Tibial nerve (tissue), 3 donors: ENCODE results near the gene RHBDD1.

Experiments used
- POLR2A ChIP-seq, 2 donors: fragments of 450-650 bp; IDR thresholded peaks; one replicate each; pipeline ENCODE4 v1.6.1; 2017; ENCODE audit warnings: antibody characterized with exemption in 2 of 2, mild to moderate bottlenecking in 2 of 2, moderate library complexity in 2 of 2
- TF ChIP-seq, protein P1 (sequence below), 5 experiments: fragments of 200-600 bp in 3 of 5; fragments of 450-650 bp in 2 of 5; sonication (generic) in 3 of 5; IDR thresholded peaks; one replicate each; pipeline ENCODE4 v1.5.1; 2016 to 2019; ENCODE audit warnings: antibody characterized with exemption in 5 of 5, mild to moderate bottlenecking in 3 of 5, moderate library complexity in 2 of 5

- no peak for TF ChIP-seq POLR2A (IDR thresholded peaks at IDR 0.05)
- TF ChIP-seq, protein P1, sequence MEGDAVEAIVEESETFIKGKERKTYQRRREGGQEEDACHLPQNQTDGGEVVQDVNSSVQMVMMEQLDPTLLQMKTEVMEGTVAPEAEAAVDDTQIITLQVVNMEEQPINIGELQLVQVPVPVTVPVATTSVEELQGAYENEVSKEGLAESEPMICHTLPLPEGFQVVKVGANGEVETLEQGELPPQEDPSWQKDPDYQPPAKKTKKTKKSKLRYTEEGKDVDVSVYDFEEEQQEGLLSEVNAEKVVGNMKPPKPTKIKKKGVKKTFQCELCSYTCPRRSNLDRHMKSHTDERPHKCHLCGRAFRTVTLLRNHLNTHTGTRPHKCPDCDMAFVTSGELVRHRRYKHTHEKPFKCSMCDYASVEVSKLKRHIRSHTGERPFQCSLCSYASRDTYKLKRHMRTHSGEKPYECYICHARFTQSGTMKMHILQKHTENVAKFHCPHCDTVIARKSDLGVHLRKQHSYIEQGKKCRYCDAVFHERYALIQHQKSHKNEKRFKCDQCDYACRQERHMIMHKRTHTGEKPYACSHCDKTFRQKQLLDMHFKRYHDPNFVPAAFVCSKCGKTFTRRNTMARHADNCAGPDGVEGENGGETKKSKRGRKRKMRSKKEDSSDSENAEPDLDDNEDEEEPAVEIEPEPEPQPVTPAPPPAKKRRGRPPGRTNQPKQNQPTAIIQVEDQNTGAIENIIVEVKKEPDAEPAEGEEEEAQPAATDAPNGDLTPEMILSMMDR (IDR thresholded peaks at IDR 0.05), result no peak
Measured at GRCh38 chr2:226849349-226849748, 13.5 kb downstream of the RHBDD1 start.
